PC-9 (cell line): Measurements from ENCODE around the gene FBRSL1. TPM values are rescaled to one million over a fixed set of nuclear protein-coding genes. Genes with fewer than 3 reads are reported as not detected.

Experiments
- BruUV-seq: library from RNA; stranded (reverse); fragments of 400-500 nt; replicated peaks from 2 replicates; lab custom pipeline; 2021; lab: Mats Ljungman, UMichigan
- CTCF ChIA-PET: fragments of 300-600 bp; sonication (Branson Sonifier 250); formaldehyde crosslinking; loops from one replicate; lab custom pipeline; 2022; ENCODE audit warnings: antibody characterized with exemption; lab: Charles Lee
- POLR2A ChIA-PET: fragments of 300-600 bp; sonication (Branson Sonifier 250); formaldehyde crosslinking; loops from one replicate; lab custom pipeline; 2022; ENCODE audit warnings: antibody characterized with exemption; ENCODE audit not compliant: unreplicated experiment; lab: Charles Lee
- DNase-seq, 2 experiments: peaks; one replicate each; pipeline versions ENCODE4 v3.0.0 to v3.0.0-alpha.2; 2015 to 2022; ENCODE audit warnings: mixed read lengths in 1 of 2
- H2AFZ ChIP-seq: fragments of 200-600 bp; sonication (generic); 2 replicates; pipeline ENCODE4 v1.8.1; 2017; ENCODE audit warnings: antibody characterized with exemption
- H3F3A ChIP-seq: fragments of 200-600 bp; sonication (generic); 2 replicates; pipeline ENCODE4 v1.8.1; 2017; ENCODE audit warnings: antibody characterized with exemption, mild to moderate bottlenecking, low read depth; ENCODE audit not compliant: insufficient read depth
- H3K27ac ChIP-seq: fragments of 200-600 bp; sonication (generic); 2 replicates; pipeline ENCODE4 v1.6.1; 2016; ENCODE audit warnings: mixed run types
- H3K27me3 ChIP-seq: fragments of 200-600 bp; sonication (generic); 2 replicates; pipeline ENCODE4 v1.6.1; 2016; ENCODE audit warnings: low read depth, mixed run types; ENCODE audit not compliant: insufficient read depth
- H3K36me3 ChIP-seq: fragments of 200-600 bp; sonication (generic); 2 replicates; pipeline ENCODE4 v1.6.1; 2016; ENCODE audit warnings: low read depth, mixed run types
- H3K4me1 ChIP-seq: fragments of 200-600 bp; sonication (generic); replicated peaks from 2 replicates; pipeline ENCODE4 v1.6.1; 2016; ENCODE audit warnings: mixed run types; ENCODE audit not compliant: insufficient read depth
- H3K4me2 ChIP-seq: fragments of 200-600 bp; sonication (generic); 2 replicates; pipeline ENCODE4 v1.6.1; 2017; ENCODE audit warnings: mixed run types
- H3K4me3 ChIP-seq: fragments of 200-600 bp; sonication (generic); 2 replicates; pipeline ENCODE4 v1.6.1; 2016; ENCODE audit warnings: mixed run types
- H3K79me2 ChIP-seq: fragments of 200-600 bp; sonication (generic); 2 replicates; pipeline ENCODE4 v1.6.1; 2017; ENCODE audit warnings: low read depth, mixed run types
- H3K9me2 ChIP-seq: fragments of 200-600 bp; sonication (generic); 2 replicates; pipeline ENCODE4 v1.8.1; 2017; ENCODE audit warnings: mild to moderate bottlenecking; ENCODE audit not compliant: insufficient read depth
- H3K9me3 ChIP-seq: fragments of 200-600 bp; sonication (generic); 2 replicates; pipeline ENCODE4 v1.8.1; 2016; ENCODE audit warnings: low read depth; ENCODE audit not compliant: insufficient read depth
- H4K20me1 ChIP-seq: fragments of 200-600 bp; sonication (generic); 2 replicates; pipeline ENCODE4 v1.8.1; 2017; ENCODE audit not compliant: insufficient read depth
- CTCF ChIP-seq: fragments of 200-600 bp; sonication (generic); conservative IDR thresholded peaks from 2 replicates; pipeline ENCODE4 v1.6.1; 2017; ENCODE audit warnings: mixed run types, antibody characterized with exemption, mild to moderate bottlenecking, moderate library complexity
- EZH2 ChIP-seq: fragments of 200-600 bp; sonication (generic); IDR thresholded peaks from 2 replicates; pipeline ENCODE4 v1.8.0; 2017; ENCODE audit warnings: antibody characterized with exemption, low read depth
- intact Hi-C: fragments of 100-400 bp; cut with micrococcal nuclease; formaldehyde crosslinking; loops from one replicate; pipeline ENCODE4 v1.10.0; 2022; ENCODE audit not compliant: unreplicated experiment
- total RNA-seq: library from RNA; stranded (reverse); gene quantifications from 2 replicates; pipeline ENCODE4 v1.2.3, GENCODE V29; 2021

Gene FBRSL1
- total RNA-seq, 1 experiment from 2014 or later = 59.5 TPM

GRCh38 chr12:132534076-132534475, 44.1 kb downstream of the FBRSL1 start:
- no peak for DNase-seq
- BruUV-seq = no TSS peak
- peaks cover 19% of the 10 kb centered on the region; the same call in 1 of the 2 replicates for H3F3A ChIP-seq
- H3K36me3 ChIP-seq = no peaks in the 10 kb centered on the region
- no peak overlapping the region for H3K27ac ChIP-seq
- POLR2A ChIA-PET = no interaction called here
- H3K79me2 ChIP-seq = no peaks in the 10 kb centered on the region
- CTCF ChIA-PET = no interaction called here
- TF ChIP-seq EZH2 = no peak
- TF ChIP-seq CTCF = no peak
- H2AFZ ChIP-seq = no peak overlapping the region
- no peak overlapping the region for H3K4me3 ChIP-seq
- peaks cover 22% of the 10 kb centered on the region for H4K20me1 ChIP-seq
- no peak overlapping the region for H3K4me2 ChIP-seq
- intact Hi-C loops = no loop called here
- no peaks in the 10 kb centered on the region for H3K9me3 ChIP-seq
- no peaks in the 10 kb centered on the region for H3K9me2 ChIP-seq
- H3K27me3 ChIP-seq = no peaks in the 10 kb centered on the region
- no peaks in the 10 kb centered on the region for H3K4me1 ChIP-seq

GRCh38 chr12:132535019-132535418, 45.1 kb downstream of the FBRSL1 start:
- H4K20me1 ChIP-seq = peaks cover 20% of the 10 kb centered on the region
- POLR2A ChIA-PET = no interaction called here
- intact Hi-C loops = no loop called here

GRCh38 chr12:132536102-132536876, 46.3 kb downstream of the FBRSL1 start:
- ChIA-PET POLR2A (no interaction called here), CTCF (no interaction called here)
- DNase-seq = no peak
- Histone ChIP-seq H3K4me1 (no peaks in the 10 kb centered on the region), H3K27ac (no peak overlapping the region), H3K9me3 (no peaks in the 10 kb centered on the region), H2AFZ (no peak overlapping the region), H3K36me3 (no peaks in the 10 kb centered on the region), H3K4me3 (no peak overlapping the region), H3K27me3 (no peaks in the 10 kb centered on the region), H3F3A (peaks cover 19% of the 10 kb centered on the region; the same call in 1 of the 2 replicates), H3K79me2 (no peaks in the 10 kb centered on the region), H4K20me1 (peaks cover 27% of the 10 kb centered on the region), H3K9me2 (no peaks in the 10 kb centered on the region), H3K4me2 (no peak overlapping the region)
- no peak for TF ChIP-seq CTCF
- TF ChIP-seq EZH2 = no peak
- no TSS peak for BruUV-seq
- intact Hi-C loops = no loop called here

More at GRCh38 chr12:132535019-132535418, 45.1 kb downstream of the FBRSL1 start:
- BruUV-seq = no TSS peak
- Histone ChIP-seq H3K27me3 (no peaks in the 10 kb centered on the region), H3K36me3 (no peaks in the 10 kb centered on the region), H3K9me3 (no peaks in the 10 kb centered on the region), H3K4me1 (no peaks in the 10 kb centered on the region), H3K79me2 (no peaks in the 10 kb centered on the region), H3K4me3 (no peak overlapping the region), H3K9me2 (no peaks in the 10 kb centered on the region), H3F3A (peaks cover 19% of the 10 kb centered on the region; the same call in 1 of the 2 replicates), H3K4me2 (no peak overlapping the region), H3K27ac (no peak overlapping the region), H2AFZ (no peak overlapping the region)
- TF ChIP-seq CTCF (no peak), EZH2 (no peak)
- CTCF ChIA-PET = no interaction called here
- DNase-seq = no peak
